GM08714 (cell line): ENCODE data around the gene SWAP70.

Source experiments
- H3K4me3 ChIP-seq: fragments of 200-500 bp; sonication (Bioruptor generic); 2 replicates; pipeline ENCODE4 v1.5.1; 2014; ENCODE audit warnings: mild to moderate bottlenecking, low read length, inconsistent platforms
- ZNF274 ChIP-seq: IDR thresholded peaks from 2 replicates; pipeline ENCODE4 v1.6.1; 2012; ENCODE audit warnings: mild to moderate bottlenecking, low read depth, low read length

Gene SWAP70

DNA sequence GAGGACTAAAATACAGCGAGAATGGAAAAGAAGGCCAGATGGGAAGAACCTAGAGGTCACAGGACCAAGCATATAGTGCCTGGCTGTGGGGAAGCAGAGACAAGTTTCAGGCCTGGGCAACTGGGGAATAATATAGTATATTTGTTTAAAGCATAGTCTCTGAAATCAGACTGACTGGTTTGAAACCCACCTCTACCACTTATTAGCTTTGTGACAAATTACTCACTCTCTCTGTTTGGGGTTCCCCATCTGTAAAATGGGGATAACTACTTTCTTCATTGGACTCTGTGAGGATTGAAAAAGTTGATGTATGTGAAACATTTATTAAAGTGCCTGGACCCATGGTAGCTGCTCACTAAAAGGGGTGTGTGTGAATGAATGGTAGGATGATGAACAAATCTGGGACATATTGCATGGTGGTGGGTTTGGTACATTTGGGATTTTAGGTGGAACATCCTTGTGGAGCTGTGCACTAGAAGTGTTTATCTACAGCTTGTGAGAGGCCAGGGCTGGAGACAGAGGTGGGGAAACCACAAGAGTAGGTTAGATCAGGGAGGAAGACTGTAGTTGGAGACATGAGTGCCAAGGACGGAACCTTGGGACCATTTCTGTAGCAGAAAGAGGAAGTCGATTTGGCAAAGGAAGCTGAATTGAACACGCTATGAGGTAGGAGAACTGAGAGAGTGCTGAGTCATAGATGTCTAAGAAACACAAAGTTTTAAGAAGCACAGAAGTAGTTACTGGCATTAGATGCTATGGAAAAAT, 52.6 kb downstream of the SWAP70 start:
- H3K4me3 ChIP-seq, result no peak overlapping the region
- no peak for TF ChIP-seq ZNF274

DNA sequence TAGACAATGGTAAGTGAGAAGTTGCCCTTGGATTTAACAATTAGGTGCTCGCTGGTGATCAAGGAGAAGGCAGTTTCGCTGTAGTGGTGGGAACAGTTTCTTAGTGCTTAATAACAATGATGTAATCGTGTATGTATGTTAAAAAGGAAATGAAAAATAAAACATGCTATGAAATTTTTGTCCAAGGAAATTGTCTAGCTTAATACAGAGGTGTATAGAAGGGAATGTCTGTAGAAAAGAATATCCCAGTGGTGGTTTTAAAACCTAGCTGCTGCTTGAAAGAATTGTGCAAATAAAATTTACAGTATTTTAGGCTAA, 53.1 kb downstream of the SWAP70 start:
- no peak for TF ChIP-seq ZNF274
- peak overlapping the region; percentile 51; the same call in 1 of the 2 replicates for H3K4me3 ChIP-seq

DNA sequence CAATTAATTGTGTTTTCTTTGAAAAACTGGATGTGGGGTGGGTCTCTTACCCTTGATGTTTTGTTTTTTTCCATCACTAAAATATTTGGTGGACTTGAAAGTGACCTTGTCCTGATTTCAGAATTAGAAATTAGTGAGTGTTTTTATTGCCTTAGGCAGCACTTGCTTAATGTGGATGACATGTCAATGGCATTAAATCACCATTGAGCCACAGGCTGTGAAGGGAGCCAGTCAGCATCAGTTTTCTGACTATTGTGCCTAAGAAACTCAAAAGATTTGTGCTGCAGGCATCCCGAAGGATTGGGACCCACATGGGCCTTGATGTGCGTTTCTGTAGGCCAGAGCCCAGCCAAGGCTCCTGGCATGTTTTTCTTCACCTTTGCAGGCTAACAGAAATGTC, 53.8 kb downstream of the SWAP70 start:
- TF ChIP-seq ZNF274, result no peak
- no peak overlapping the region for H3K4me3 ChIP-seq

DNA sequence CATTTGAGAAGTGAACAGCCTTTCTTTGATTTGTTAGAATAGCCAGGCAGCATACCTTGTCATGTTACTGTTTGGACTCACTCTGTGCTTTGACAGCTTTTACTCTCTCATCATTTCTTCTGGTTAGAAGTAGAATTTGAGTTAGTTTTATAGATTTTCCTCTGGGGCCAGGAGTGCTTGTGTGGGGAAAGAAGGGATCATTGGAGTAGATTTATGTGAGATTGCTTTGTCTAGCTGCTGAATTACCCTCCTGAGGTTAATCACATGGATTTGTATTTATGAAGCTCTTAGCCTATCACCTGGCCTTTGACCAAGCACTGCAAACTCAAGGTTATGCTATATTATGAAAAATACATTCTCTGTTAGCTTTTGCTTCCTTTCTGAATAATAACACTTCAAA, 54.3 kb downstream of the SWAP70 start:
- TF ChIP-seq ZNF274, result no peak

DNA sequence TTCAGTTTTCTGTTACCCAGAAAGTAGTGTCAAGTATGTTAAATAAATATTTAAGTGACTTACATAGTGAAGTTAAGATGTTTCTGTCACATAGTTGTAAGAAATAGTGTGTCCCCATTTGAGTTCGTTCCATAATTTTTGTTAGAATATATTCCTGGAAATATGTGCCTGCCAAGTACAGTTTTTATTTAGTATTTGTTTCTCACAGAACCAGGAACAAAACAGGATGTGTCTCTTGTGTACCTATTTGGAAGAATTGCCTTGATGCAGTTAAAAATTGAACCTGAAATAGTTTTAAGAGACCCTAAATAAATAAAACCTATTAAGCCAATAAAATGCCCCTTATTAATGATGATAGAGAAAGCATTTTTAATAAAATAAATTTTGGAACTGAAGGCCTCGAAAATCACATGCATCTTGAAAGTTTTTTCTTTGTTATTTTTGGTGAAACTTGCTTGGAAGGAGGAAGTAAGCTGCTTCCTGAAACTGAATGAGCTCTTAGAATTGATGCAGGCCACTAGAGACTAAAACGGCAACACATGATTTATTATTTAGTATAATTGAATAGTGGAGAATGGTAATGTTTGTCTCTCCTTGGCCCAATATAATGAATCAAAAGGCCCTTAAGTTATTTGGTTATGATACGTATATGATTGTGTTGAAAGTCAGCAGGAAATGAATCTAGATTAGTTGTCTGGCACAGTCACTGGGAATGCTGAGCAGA, 55.9 kb downstream of the SWAP70 start:
- peak overlapping the region; percentile 41; the same call in 1 of the 2 replicates for H3K4me3 ChIP-seq
- no peak for TF ChIP-seq ZNF274

More for the DNA sequence above, 54.3 kb downstream of the SWAP70 start:
- H3K4me3 ChIP-seq, result no peak overlapping the region

DNA sequence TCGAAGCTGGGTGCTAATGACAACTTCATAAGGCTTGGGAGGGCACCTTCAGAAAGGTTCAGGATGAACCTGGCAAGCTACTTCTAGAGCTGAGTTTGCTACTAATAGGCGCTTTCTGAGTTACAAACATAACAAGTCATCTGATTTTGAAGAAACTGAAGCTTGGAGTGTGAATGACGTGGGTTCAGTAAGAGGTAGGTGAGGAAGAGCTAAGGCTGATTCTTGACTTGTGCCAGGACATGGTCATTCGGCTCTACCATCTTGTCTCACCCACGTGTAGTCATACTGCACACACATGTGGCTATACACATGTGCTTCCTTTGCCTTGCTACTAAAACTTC, 56.4 kb downstream of the SWAP70 start:
- peak overlapping the region; percentile 41; the same call in 1 of the 2 replicates for H3K4me3 ChIP-seq

DNA sequence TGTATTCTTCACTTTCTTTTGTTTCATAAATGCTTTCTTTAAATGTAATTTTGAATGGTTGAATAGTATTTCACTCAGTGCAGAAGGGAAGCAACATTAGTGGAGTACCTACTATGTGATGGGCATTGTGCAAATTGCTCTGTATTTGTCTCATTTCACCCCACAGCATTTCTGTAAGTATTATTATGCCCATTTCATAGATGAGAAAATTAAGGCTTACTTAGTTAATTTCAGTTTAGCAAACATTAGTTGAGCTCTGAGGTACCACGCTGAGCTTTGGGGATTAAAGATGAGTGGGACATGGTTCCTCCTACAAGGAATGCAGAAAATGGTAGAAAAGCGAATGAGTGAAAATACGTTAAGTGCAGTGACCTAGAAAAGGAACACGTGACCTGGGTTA, 58.1 kb downstream of the SWAP70 start:
- H3K4me3 ChIP-seq, result no peak overlapping the region
- TF ChIP-seq ZNF274, result no peak

More for the DNA sequence above, 56.4 kb downstream of the SWAP70 start:
- TF ChIP-seq ZNF274, result no peak

DNA sequence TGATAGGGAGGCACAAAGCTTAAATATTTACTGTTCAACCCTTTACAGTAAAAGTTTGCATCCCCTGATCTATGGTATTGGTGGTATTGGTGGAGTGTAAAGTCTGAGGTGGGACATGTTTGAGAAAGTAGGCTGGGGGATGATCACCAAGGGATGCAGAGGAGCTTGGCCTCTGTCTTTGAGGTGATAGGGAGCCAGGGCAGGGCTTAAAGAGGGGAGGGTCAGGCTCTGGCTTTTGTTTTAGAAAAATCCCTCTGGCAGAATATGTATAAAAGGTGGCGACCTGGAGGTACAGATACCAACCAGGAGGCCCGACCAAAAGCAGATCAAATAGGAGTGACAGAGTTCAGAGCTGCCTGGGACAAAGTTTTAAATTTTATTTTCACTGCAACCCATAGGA, 59.0 kb downstream of the SWAP70 start:
- no peak for TF ChIP-seq ZNF274
- no peak overlapping the region for H3K4me3 ChIP-seq

DNA sequence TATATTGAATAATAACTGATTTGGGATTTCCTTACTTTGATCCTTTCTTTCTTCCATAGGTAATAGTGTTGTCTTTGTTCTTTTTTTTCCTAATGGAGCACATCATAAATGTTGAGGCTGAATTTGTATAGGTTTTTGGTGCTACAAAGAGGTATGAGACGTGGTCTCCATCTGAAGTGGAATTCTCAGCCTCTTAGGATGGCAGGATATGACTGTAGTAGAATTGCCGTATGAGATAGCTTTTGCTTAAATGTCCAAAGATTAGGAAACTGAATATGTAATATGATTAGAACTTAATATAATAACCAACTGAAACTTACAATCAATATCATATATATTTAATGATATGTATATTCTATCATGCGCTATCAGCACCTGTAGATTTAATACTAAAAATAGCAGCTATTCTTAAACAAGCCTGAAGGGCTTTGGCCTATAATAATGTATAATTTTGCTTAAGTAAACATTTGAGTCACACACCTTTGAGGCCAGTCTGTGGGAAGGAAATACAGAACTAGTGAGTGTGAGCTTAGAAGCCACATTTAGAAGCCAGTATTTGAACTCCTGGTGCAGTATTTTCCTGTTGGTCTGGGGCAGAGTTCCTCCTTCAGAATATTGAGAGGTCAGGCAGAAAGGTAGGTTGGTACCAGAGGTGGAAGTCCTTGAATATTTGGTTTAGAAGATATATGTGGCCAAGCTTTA, 62.6 kb downstream of the SWAP70 start:
- TF ChIP-seq ZNF274, result no peak
- H3K4me3 ChIP-seq, result no peak overlapping the region

DNA sequence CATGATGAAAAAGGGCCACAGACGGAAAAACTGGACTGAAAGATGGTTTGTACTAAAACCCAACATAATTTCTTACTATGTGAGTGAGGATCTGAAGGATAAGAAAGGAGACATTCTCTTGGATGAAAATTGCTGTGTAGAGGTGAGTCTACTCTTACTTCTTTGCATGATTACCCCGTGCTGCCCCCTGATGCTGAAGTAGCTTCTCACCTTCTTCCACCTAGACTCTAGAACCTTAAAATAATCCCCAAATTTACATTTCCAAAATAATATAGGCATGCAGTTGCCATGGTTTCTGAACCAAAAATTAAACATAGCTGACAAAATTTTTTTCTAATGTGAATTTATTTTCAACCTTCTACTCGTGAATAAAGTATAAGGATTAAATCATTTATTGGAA, 64.2 kb downstream of the SWAP70 start:
- H3K4me3 ChIP-seq, result no peak overlapping the region
- TF ChIP-seq ZNF274, result no peak

DNA sequence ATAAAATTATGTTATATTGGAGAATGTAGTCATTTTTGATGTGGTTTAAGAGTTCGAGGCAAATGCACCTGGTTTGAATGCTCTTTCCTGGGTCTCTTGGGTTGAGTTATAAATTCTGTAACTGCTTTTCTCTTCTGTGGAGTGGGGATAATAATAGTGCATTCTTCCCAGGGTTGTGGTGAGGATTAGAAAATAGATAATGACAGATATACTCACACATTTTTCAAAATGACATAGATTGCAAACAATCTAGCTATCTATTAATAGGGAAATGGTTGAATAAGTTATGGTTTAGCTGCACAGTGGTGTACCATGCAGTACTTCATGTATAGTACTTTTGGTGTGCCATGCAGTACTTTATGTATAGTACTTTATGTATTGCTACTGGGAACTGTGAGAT, 67.4 kb downstream of the SWAP70 start:
- no peak overlapping the region for H3K4me3 ChIP-seq
- TF ChIP-seq ZNF274, result no peak

DNA sequence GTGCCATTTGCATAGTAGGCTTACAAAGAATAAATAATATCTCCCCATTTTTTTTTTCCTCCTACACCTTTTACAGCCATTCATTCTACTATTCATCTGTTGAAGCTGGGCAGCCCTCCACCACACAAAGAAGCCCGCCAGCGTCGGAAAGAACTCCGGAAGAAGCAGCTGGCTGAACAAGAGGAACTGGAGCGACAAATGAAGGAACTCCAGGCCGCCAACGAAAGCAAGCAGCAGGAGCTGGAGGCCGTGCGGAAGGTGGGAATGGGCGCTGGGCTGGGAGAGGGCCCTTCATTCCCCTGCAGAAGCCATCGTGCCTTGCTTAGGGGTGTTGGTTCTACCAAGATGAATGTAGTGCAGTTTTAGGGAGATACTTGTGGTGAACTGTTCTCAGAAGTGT, 68.6 kb downstream of the SWAP70 start:
- no peak overlapping the region; the same call in 1 of the 2 replicates for H3K4me3 ChIP-seq
- no peak for TF ChIP-seq ZNF274

DNA sequence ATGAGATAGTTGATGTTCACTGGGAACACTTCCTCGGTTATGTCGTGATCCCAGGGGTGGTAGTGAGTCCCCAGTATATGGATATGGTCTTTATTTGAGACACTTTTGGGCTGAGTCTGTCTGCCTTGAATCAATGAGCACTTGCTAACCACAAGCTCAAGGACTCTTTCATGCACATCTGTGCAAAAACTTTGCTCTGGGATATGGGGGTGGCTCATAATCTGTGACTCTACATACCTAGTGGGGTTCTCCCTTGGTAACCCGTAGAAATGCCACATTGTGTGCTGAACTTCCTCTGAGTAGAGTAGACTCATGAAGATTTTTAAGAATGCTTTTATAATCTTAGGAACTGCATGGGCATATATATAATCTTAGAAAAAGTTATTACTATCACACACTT, 69.3 kb downstream of the SWAP70 start:
- no peak for TF ChIP-seq ZNF274
- no peak overlapping the region for H3K4me3 ChIP-seq

DNA sequence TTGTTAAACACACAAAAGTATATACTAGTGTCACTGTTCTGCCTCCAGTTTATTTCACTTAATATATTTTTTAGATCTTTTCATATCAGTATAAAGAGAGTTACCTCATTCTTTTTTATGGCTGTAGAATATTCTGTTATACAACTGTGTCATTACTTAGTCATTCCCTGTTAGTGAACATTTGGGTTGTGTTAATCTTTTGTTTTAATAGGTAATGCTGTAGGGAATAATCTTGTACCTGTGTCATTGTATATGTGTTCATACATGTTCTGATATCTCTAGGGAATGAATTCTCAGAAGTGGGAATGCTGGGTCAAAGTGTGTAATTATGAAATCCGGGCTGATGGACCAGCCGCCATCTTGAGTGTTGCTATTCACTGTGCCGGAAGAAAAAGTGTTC, 71.4 kb downstream of the SWAP70 start:
- TF ChIP-seq ZNF274, result no peak

DNA sequence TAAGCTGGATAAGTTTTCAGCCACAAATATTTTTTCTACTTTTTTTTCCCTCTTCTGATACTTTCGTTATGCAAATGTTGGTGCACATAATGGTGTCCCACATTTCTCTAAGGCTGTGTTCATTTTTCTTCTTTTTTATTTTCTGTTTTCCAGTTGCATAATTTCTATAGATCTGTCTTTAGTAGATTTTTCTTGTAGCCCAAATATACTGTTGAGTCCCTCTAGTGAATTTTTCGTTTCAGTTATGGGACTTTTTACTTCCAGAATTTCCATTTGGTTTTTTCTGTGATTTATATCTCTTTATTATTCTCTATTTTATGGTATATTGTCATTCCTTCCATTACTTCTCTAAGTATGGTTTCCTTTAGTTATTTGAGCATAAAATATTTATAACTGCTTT, 72.0 kb downstream of the SWAP70 start:
- no peak overlapping the region for H3K4me3 ChIP-seq
- no peak for TF ChIP-seq ZNF274

More for the DNA sequence above, 71.4 kb downstream of the SWAP70 start:
- no peak overlapping the region; the same call in 1 of the 2 replicates for H3K4me3 ChIP-seq

DNA sequence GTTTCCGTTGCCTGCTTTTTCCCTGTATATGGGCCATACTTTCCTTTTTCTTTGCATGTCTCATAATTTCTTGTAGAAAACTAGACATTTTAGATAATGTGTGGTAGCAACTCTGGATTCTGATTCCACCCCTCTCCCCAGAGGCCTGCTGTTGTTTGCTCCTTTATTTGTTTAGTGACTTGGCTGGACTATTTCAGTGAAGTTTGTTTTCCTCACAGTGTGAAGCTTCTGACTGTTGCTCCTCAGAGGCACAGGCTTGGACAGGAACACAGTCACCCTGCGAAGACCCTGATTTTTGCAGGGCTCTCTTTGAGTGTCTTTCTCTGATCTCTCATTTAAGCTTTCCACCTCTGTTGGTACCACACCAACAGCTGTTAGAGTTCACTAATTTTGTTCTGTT, 72.5 kb downstream of the SWAP70 start:
- H3K4me3 ChIP-seq, result no peak overlapping the region
- TF ChIP-seq ZNF274, result no peak
